HL-60/S4 treated with retinoic acid at 250 ng/mL for 4 days and 3 days (cell line): Measurements from ENCODE around the gene TMEM208.

ENCODE experiments used
- in situ Hi-C: fragments of 300-500 bp; cut with MboI; formaldehyde crosslinking; loops from 2 replicates; pipeline ENCODE4 v1.7.0; 2022; ENCODE audit warnings: low sequenced_read_pairs

Gene TMEM208

DNA sequence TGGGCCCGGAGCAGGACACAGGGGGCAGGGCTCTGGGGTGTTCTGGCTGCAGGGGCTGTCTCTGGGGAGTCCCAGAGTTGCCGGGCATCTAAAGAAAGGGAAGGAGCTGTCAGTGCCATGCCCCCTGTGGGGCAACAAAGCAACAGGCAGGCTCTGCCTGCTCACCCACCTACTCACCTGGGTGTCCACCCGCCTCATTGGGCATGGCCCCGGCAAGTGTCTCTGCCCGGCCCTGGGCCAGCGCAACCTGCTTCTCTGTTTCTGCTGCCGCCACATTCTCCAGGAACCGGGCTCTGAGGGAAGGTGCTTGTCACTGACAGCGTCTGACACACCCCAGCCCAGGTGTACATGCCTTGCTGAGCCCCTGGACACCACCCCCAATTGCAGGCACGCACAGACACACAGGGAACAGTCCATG, 7.3 kb downstream of the TMEM208 start:
- in situ Hi-C loops, result no loop called here

DNA sequence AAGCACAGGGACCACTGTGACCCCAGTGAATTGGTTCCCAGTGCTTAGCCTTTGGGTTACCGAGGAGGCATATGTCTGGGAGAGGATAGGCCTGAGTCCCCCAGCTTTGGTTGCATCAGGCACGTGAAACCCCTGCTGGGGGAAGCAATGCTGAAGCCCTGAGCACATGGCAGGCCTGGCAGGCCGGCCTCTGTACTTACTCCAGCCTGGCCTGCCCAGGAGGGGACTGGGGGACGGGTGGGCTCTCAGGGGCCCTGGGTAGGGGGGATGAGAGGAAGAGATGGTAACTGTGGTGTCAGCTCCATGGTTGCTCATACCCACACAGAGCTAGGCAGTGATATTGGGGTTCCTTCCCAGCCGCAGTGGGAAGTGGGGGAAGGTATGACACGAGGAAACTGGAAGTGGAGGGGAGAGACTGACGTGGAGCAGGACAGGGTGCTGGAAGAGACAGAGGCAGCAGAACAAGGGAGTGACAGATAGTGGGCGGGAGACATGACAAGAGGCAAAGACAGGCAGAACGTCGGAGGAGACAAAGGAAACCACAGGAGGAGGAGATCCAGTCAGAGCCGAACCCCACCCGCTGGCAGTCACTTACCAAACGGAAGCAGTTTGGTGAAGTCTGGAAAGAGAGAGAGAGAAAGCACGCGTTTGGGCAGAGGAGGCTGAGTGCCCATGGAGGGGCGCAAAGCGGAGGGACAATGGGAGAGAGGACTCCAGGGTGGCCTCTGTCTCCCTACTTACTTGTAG, 9.1 kb downstream of the TMEM208 start:
- in situ Hi-C loops, result no loop called here

DNA sequence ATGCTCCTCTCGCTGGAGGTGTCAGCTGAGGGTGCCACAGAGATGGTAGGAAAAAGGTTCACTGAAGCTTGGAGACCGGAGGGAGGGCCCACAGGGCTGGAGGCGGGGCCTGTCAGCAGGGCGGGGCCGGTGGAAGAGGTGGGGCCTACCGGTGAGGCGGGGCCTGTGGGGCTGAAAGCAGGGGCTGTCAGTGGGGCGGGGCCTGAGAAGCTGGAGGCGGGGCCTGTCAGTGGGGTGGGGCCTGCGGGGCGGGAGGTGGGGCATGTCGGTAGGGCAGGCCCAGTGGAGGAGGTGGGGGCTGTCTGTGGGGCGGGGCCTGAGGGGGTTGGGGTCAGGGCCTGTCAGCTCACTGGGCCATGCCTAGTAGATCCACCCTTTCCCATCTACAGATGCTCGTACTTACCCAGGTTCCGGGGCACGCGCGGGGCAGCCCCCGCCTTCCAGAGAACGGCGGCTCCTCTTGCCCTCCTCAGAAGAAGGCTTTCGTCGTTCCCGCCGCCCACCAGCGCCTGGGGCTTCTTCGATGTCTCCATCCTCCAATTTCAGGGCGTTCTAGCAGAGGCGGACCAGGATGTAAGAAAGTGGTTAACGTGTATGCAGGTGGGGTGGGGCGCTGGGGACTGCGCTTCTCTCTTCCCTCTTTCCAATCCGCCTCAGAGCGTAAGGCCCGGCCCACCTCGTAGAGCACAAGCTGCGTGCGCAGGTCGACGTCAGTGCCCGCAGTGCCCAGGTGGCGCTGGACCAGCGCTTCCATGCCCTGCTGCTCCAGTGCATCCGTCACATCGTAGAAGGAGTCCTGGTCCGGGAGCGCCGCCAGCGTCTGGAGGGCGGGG, 9.8 kb downstream of the TMEM208 start:
- in situ Hi-C loops, result no loop called here

DNA sequence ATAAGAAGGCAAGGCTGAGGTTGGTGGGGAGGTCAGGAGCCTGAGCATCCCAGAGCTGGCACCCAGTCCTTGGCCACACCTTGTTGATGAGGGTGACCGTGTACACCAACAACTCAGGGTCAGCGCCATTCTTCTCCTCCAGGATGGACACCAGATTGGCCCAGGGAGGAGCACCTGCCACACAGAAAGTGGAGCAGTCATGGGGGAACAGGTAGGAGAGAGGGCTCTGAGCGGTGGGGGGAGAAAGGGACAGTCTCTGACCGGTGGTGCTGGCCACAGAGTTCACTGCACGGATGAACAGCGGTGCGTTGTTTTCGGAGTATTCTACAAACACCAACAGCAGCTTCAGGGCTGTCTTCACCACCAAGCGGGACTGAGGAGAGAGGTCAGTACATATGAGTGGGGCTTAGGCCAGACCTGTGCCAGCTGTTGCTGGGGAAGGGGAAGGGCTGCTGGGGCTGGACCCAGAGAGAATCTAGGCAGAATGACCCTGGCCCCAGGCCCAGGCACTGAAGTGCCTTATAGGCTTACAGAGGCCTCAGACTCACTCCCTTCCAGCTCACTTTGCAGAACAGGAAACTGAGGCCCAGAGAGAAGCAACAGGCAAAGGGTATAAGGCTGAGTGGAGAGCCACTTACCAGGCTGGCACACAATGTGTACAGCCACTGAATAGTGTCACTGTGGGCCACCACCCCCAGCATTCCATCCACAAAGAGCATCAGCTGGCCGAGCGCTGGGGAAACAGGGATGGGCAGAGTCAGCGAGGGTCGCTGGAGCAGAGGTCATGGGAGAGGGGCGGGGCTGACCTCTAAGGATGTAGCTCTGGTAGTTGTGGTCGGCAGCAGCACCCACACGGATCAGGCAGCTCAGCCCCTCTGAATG, 10.7 kb downstream of the TMEM208 start:
- in situ Hi-C loops, result no loop called here

DNA sequence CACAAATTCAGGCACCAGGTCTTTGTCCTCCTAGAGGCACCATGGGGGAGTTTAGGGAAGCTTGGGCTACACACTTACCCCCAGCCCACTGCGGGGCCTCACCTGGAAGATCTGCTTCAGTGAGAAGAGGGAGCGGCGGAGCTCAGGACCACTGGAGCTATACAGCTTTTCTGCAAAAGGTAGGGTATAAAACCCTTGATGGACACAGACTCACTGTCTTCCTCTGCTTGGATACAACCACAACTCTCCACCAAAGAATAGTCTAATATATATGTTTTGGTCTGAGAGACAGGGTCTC, 11.3 kb downstream of the TMEM208 start:
- in situ Hi-C loops, result no loop called here

DNA sequence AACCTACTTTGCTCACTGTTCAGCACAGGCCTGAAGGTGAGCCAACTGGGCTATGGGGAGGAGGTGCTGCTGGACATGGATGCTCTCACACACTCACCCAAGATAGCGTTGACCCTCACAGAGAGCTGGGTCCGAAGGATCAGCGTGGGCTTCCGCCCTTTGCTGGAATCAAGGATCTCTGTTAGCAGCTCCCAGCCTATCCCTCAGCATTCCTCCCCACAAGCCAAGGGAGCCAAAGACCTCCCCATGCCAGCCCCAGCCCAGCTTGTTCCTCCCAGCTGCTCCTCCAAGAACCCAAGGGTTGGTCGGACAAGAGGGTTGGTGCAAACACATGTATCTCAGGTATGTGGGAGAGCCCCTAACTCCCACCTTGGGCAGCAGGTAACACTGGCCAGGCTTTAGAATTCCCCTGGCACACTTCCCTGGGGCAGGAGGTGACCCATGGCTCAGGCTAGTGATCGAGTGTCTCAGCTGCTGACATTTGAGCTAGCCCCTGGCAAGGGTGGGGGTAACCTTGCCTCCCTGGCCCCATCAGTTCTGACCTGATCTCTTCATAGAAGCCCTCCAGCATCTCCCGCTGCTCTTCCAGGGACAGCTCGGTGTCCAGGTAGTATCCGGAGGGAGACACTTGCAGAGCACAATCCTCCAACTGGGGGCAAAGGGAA, 12.0 kb downstream of the TMEM208 start:
- in situ Hi-C loops, result no loop called here

DNA sequence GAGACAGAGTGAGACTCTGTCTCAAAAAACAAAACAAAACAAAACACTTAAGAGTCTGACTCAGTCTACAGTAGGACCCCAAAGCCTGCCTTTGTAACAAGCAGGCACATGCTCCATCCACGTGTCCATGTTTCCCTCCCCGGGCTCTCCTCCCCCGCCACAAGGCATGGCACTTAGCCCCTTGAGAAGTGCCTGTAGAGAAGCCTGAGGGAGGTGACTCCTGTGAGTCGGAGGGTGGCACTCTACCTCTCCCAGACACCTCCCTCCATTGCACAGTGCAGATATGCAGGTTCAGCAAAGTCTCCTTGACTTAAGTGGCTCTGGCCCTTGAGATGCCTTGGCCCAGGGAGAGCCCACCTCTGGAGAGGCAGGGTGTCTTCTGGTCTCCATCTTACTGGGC, 13.6 kb downstream of the TMEM208 start:
- in situ Hi-C loops, result no loop called here

DNA sequence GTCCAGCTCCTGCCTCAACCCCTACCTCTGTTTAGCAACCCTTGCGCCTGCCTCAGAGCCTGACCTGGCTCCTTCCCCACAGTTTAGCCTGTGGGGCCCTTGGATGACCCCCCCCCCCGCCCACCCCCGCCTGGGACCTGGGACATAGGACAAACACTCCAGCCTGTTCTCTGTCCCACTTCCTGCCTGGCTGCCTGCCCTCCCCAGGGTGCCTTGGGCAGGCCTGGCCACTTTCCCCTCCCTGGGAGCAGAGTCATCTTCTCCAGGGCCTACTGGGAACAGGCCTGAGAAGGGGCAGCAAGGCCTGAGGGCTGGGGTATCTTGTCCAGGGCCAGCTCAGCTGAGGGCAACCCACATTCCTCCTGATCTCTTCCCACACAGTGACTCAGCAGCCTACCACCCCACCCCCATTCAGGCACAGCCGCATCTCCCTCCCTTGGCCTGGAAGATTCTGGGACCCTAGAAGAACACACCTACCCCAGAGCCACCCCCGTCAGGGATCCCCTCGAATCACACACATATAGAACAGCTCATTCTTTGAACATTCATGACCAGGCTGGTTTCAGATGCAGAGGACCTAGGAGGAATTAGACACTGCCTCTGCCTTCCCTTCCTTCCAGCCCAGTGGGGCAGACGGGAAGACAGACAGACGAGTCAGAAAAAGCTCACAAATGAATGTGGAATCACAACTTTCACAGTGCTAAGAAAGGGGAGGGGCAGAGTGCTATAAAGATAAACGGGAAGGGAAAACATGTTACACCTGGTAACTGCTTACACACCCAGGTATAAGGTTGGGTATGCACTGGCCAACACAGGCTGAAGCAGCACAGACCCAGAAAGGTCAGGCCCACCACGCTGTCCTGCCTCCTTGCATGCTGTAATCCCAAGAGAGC, 14.3 kb downstream of the TMEM208 start:
- in situ Hi-C loops, result no loop called here

DNA sequence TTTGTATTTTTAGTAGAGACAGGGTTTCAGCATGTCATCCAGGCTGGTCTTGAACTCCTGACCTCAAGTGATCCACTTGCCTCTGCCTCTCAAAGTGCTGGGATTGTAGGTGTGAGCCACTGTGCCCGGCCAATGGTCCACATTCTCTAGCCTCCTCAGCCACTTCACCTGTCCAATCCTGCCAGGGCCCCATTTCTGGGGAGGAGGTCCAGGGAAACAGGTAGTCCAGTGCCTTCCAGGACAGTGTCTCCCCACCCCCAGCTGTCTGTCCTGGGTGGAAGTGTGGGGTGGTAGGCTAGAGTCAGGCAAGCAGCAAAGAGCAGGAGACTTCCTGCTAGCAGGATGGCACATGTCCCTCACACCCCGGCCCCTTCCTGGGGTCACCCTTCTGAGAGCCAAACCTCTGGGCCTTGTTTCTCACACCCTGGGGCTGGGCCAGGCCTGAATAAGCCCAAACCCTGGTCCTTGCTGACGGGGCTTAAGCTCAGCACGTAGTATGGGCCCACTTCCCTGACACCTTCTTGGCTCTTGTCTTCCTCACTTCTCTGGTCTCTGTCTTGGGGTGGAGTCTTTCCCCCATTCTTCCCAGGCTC, 15.3 kb downstream of the TMEM208 start:
- in situ Hi-C loops, result no loop called here

DNA sequence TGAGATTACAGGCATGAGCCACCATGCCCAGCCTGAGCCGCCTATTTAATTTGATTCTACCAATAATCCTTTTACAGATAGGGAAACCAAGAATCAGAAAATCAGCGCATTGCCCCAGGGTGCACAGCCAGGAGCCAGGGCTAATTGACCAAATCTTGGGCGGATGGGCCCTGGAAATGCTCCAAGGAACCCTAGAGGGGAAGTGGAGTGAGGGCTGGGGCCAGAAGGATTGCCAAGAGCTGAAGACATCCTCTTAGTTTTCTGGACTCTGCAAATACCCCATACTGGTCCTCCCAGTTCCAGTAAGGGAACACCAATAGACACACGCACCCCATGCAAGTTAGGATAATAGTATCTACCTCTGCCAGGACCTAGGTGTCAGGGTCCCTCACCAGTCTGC, 16.6 kb downstream of the TMEM208 start:
- in situ Hi-C loops, result no loop called here

DNA sequence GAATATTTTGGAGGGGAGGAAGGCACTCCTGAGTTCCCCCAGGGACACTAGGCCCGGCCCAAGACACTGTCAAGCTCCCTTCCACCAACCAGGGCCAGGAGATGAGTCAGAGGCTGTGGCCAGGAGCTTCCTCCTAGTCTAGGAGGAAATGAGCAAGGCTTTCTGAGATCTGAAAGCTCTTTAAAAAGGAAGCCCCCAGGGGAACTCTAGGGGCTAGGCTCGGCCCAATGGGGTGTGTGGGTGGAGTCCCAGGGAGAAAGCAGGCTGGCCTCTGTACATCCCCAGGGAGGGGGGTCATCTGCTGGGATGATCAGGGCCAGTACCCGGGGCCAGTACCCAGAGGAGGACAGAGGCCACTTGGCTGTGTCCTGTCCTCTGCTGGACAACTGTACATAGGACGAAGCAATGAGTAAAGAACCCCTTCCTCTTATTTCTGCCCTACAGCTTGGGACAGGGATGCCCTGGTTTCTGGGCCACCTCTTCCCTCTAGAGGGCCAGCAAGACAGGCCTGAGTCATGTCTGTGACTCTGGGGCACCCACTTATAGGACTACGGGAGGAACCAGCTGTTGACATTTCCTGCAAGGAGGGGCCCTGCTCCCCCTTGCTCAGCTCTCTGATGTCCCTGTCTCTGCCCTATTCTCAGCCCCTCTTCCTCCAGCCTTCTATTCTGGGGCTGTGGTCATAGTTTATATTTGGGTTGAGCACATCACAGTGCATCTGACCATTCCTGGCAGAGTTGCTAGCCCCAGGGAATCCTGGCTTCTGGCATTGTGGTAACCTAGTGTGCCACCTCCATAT, 17.7 kb downstream of the TMEM208 start:
- in situ Hi-C loops, result no loop called here

DNA sequence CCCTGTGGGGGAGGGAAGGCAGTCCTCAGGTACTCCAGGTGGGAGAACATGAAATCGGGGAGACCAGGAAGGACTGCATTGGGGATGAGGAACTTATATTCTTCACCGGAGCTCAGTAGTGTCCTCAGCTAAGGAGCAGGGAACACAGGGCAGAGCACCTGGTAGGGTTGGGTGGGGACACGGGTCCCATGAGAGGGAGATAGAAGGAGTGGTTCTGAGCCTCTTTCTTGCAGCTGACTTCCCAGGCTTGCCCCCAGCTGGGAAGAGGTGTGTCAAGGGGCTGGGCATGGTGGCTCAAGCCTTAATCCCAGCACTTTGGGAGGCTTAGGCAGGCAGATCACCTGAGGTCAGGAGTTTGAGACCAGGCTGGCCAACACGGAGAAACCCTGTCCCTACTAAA, 18.3 kb downstream of the TMEM208 start:
- in situ Hi-C loops, result no loop called here

DNA sequence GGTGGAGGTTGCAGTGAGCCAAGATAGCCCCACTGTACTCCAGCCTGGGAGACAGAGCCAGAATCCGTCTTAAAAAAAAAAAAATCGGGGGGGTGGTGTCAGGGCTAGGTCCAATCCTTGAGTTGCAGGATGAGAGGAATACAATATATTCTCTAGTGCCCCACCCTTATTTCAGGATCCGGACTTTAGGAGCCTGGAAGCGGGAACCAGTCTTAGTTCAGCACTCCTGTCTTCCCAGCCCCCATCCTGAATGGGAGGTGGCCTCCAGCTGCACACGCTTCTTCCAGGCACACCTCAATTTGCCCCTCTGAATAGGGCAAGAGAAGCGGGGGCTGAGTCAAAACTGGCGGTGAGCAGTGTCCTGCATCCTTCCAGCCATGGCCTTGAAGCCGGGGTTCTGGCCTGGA, 18.7 kb downstream of the TMEM208 start:
- in situ Hi-C loops, result no loop called here

DNA sequence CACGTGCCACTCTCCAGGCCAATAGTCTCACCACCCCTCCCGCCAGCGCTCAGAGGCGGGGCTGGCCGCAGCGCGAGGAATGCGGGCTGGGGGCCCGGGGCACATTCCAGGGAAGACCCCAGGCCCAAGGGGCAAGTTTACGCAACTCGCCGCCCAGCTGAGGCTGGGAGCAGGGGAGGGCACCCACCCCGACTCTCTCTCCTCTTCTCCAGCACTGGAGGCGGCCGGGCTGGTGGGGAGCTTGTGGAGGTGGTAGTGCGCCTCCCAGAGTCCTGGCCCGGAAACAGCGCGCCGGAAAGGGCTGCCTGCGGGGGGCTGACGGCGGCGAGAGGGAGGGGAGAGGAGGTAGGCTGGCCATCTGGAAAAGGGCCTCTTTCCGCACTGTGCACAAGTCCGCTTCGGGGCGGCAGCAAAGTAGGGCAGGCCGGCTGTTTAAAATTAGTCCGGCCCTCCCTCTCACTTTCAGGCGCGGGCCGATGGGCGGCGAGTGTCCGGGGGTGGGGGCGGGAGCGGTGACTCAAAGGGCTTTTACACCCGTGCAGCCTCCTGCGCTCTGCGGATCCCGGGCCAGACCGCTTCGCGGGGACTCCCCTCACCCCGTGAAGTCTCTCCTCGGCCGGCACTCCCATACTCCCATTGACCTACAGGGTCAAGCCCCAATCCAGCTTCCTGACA, 19.3 kb downstream of the TMEM208 start:
- in situ Hi-C loops, result no loop called here

DNA sequence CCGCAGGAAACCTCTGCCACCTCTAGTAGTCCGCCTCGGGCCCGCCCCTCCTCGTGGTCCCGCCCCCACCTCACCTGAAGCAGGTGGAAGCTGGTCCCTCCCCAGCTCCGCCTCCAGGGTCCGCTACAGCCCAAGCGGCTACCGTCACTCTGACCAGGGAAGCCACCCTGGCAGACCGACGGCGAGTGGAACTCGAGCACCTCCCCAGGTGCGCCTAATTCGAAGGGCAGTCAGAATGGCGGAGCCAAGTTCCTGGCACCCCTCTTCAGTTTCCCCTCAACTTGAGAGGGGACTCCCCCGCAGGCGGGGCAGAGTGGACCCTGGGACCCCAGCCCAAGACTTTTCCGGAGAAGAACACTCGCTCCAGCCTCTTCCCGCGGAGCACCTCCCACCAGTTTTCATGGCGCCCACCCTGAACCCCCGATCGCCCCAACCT, 19.8 kb downstream of the TMEM208 start:
- in situ Hi-C loops, result no loop called here

DNA sequence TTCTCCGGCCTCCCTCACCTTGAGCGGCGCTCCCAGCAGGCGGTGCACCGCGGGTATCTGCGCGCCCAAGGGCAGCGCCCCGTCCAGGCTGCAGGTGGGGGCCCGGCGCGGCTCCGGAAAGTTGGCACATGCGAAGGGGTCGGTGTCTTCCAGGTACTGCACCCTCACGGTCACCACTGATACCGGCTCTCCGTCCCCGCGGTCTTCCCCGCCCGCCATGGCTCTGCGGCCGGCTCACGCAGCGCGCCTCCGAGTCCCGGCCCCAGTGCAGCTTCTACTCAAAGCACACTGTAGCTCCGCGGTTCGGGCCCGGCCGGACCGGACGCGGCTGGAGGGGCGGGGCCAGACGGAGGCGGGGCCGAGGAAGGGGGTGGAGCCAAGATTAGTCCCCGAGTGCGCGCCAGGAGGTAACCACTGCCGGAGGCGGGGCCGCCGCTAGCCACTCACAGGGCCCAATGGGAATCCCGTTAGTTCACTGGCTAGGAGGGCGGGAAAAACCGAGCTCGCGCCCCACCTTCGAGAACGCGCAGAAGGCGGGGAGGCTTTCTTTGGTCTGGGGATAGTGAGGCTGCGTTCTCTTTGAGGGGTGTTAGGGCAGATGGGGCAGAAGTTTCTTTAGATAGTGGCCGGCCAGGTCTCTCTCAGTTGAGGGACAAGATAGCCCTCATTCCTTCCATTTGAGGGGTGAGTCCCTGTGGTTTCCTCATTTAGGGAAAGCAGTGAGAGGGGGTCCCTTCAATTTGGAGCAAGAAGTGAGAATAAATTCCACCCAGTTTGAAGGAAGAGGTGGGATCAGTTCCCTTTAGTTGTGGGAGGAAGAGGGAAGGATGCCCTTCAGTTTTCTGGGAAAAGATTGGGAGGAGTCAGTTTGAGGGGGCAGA, 20.5 kb downstream of the TMEM208 start, which contains the start of gene FHOD1:
Gene FHOD1 (minus strand): TSS at position 290 of the 881 bp plus-strand sequence. CDS start 71 bp downstream, at position 219.
- in situ Hi-C loops, result no loop called here

DNA sequence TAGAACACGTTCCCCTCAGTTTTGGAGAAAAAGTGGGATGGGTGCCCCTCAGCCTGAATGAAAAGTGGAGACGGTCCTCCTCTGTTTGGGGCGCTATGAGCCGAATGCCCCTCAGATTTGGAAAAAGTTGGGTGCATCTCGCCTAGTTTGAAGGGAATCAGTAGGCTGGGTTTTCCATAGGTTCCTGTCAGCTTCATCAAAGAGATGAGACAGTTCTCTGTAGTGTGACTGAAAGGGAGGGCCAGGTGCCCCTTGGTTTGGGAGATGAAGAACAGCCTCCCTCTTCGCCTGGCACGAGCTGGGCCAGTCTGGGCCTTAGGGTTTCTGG, 21.1 kb downstream of the TMEM208 start:
- in situ Hi-C loops, result no loop called here
